DMS53 treated with DMSO at 0.1 percent for 48 hours (cell line): ENCODE measurements around the gene L3MBTL2.
"Not testable (repeated sequence)": the region's sequence is repeated elsewhere in the genome, so short reads cannot be mapped to it uniquely, and the experiment has no call there.

Experiments
- DNase-seq: peaks from one replicate; lab custom pipeline; 2025; ENCODE audit not compliant: unreplicated experiment; lab: John Stamatoyannopoulos, UW

The L3MBTL2 gene

DNA sequence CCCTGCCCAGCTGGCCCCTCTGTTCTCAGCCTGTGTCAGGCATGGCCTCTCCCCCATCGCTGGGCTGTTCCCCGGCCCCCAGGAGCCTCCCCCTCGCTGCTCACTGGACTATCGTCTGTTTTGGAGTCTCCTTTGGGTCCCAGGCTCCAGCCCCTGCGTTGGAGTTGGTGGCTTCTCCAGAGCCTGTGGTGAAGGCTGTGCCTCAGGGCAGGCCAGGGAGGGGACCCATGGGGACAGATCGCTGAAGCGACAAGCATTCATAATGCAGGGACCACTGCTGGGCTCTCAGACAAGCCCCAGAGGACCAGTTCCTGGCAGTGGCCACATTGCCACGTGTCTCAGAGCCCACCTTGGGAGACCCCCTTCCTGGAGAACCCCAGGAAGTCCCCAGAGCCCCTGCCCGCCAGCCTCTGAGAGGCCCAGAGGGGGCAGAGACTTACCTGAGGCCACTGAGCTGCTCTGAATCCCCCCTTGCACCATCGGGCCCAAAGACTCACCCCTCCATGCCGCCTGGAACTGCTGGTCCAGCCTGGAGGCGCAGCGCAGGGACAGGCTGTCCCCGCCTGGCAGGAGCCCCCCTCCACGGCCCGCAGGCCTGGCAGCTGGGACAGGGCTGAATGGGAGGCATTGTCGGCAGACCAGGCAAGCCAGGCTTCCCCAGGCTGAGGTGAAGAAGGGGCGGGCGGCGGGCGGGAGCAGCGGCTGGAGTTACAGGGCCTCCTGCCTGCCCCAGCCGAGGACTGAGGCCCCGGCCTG is 35.4 kb downstream of the L3MBTL2 start, which contains the start of gene CHADL:
TSS of gene CHADL (minus strand) at position 555 of the 756 bp plus-strand sequence. CDS start at position 505, 50 bp downstream.
- DNase-seq = no peak

DNA sequence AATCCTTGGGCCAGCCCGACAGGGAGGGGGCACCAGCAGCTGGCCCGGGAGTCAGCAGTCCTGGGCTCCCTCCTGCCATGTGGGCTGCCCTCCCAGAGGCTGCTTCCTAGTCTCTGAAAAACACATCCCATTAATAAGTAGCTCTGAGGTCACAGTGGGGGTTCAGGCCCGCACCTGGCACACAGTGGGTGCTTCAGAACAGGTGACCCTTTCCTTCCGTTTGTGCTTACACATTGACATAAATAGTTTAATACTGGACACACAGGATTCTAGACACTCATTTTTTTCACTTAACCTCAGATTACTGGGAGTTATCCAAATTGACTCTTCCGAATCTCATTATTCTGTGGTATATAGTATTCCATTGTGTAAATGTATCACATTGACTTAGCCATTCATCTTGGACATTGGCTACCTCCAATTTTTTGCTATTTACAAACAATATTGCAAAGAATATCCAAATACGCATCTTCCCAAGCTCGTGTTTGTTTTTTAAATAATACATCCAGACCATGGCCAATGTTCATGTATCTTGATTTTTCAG is 36.1 kb downstream of the L3MBTL2 start:
- DNase-seq = no peak

- no peak for DNase-seq
These were observed 37.4 kb downstream of the L3MBTL2 start for GRCh38 chr22:41242396-41243117.

- DNase-seq = no peak
These were observed 38.2 kb downstream of the L3MBTL2 start for GRCh38 chr22:41243361-41243760.

DNA sequence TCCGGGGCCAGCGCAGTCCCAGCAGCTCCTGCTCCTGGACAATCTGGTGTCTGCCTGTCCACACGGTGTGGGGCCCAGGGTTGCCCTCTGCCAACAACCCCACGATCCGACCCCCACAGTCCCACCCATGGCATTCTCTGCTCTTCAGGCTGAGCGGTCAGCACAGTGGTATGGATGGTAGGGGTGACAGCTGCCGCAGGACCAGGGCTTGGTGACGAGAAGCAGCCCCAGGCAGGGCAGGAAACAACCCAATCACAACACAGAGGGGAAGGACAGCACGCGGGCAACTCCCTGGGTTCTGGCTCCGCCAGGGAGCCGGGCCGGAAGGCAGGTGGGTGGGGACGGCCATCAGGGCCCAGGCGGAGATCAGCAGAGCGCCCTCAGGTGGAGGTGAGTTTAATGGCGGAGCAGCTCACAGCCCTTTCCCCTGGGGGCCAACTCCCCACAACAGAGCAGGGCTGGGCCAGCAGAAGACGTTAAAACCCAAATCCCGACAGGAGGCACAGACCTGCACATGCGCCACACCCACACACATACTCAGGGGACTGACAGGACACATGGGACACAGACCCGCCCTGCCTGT is 40.9 kb downstream of the L3MBTL2 start:
- no peak for DNase-seq

DNA sequence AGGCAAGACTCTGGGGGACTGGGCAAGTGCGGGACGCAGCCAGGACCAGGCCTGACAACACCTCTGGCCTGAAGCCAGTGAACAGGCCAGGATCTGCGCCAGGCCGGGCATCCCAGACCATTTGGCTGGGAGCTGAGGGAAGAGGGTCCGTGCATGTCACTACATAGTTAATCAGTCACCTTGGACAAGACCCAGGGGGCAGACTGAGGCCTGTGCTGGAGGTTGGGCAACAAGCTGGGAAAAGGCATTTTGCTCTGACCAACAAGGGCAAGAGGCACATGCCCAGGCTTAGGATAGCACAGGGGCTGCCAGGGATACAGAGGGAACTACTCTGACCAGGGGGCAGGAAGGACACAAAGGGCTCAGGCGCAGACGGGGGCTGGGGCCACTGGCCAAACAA is 42.6 kb downstream of the L3MBTL2 start:
- no peak for DNase-seq

DNA sequence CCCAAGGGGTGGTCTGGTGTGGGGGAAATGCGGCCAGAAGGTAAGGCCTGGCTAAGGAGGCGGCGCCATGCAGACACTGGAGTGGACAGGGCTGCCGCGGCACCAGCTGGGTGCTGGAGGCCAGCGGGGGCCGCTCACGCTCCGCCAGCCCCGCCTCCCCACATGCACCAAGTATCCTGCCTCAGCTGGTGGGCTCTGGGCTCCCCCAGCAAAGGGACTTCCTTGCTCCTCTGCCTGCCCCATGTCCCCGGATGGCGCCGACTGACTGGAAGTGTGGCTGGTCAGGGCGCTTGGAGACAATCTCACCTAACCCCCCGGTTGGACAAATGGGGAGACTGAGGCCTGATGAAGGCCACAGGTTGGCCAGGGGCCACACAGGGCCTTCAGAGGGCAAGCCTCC is 43.2 kb downstream of the L3MBTL2 start:
- no peak for DNase-seq

GRCh38 chr22:41248758-41249157 is 43.6 kb downstream of the L3MBTL2 start:
- no peak for DNase-seq

GRCh38 chr22:41249442-41249841 is 44.3 kb downstream of the L3MBTL2 start:
- no peak for DNase-seq

DNA sequence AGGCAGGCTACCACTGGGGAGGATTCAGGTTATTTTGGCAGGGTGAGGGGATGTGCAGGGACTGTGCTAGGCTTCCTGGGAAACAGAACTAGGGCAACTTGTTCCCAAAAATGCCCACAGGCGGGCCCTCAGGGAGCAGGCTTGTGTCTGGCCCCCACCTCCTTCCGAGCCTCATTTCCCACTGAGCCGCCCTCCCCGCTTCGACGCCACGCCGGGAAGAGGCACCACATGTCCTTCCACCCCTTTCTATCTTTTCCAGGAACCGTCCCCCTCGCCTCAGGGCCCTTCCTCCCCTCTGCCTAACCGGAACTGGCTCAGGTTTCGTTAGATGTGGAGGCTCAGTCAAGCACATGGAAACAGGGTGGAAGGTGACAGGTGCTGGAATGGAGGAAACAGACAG is 45.0 kb downstream of the L3MBTL2 start:
- no peak for DNase-seq

DNA sequence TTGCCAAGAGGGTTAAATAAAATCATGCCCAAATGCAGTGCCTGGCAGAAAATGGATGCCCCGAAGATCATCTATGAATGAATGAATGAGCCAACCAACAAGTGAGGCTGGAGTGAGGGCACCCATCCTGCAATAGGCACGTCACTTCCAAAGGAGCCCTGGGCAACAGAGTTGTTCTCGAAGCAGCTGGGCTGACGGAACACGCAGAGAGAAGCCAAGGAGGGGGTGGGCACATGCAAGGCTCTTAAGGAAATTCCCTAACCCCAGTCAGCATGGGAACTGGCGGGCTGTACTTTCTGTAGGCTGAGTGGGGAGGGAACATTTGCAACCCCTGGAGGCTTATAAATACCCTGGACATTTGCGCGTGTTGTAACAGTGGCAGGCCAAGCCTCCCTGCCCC is 47.3 kb downstream of the L3MBTL2 start:
- no peak for DNase-seq

- no peak for DNase-seq
These were observed 49.1 kb downstream of the L3MBTL2 start for GRCh38 chr22:41254230-41254629.

- peak; percentile 17 for DNase-seq
These were observed 51.4 kb downstream of the L3MBTL2 start for GRCh38 chr22:41256254-41257253.

DNA sequence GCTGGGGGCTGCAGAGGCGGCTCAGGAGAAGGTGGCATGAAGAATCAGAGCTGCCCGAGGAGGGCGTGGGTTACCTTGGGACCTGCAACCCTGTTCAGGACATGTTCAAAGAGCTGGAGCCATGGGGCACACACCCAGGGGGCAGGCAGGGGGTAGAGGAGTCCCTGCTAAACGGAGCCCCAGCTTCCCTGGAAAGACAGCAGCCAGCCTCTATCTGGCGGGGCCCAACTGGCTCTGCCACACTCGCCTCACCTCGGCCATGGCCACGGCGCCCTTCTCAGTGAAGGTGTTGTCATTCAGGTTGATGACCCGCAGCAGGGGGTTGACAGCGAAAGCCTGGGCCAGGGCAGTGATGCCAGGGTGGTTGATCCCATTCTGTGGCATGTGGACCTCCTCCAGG is 52.6 kb downstream of the L3MBTL2 start:
- no peak for DNase-seq

- not testable (repeated sequence) for DNase-seq
These were observed 54.6 kb downstream of the L3MBTL2 start for GRCh38 chr22:41259756-41260155.

- DNase-seq = no peak
These were observed 55.8 kb downstream of the L3MBTL2 start for GRCh38 chr22:41260871-41261270.

GRCh38 chr22:41261541-41262249 is 56.6 kb downstream of the L3MBTL2 start:
- DNase-seq = no peak

DNA sequence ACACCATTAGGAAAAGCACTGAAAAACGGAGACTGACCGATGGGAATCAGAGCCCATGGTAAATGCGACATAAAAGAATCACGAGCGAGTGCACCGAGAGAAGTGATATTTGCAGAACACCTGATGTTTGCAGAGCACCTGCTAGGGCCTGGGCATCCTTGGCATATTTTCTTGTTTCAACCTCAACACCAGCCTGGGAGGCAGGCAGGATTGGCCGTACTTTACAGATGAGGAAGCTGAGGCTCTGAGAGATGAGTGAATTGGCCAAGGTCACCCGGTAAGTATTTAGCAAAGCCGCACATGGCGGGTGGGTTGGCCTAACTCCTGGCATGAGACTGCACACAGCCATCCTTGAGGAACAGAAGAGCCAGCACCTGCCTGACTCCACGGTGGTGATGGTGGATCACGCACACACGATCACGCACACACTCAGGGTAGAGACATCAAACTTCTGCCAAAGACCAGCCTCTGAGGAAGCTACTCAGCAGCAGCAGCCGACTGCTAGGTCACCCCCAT is 57.2 kb downstream of the L3MBTL2 start:
- DNase-seq = no peak

DNA sequence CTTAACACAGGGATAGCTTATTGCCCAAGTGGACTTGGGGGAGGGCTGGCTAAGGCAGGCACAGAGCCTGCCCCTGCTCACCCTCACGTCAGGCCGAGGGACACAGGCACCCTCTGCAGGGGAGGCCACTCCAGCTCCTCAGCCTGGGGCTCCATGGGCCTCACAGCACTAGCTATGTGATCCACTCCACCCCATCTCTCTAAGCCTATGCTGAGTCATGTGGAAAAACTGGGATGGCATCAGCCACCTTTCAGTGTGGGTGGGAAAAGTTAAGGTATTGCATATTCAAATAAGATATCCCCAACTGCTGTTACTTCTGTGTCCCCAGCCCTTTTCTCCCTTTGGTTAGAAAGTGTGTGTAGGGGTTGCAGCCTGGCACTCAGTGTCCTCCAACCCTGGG is 58.6 kb downstream of the L3MBTL2 start:
- no peak for DNase-seq
